Natural killer cell (primary cell): ENCODE results near the gene DUSP7. TPM values are rescaled to one million over a fixed set of nuclear protein-coding genes. Genes with fewer than 3 reads are reported as not detected.

Source experiments
- ATAC-seq, 3 donors: fragments of 150-1000 bp in 2 of 3; fragments of 200-7000 bp in 1 of 3; cut with Tn5 transposase; 1 replicate in 1 of 3; 2 replicates in 2 of 3; pipeline ENCODE4 v1.10.0; 2021; ENCODE audit warnings: mild to moderate bottlenecking in 2 of 3, moderate library complexity in 2 of 3
- DNase-seq, 2 donors: peaks; one replicate each; pipeline versions ENCODE4 v3.0.0 to v3.0.0-alpha.2; 2013 to 2021; ENCODE audit warnings: mixed read lengths in 1 of 2
- H3K27ac ChIP-seq: one replicate; pipeline ENCODE4 v1.5.1; 2013; ENCODE audit warnings: mild to moderate bottlenecking, low read length
- H3K27me3 ChIP-seq: one replicate; pipeline ENCODE4 v1.6.1; 2013; ENCODE audit warnings: low read length; ENCODE audit not compliant: control insufficient read depth, insufficient read depth
- H3K36me3 ChIP-seq: one replicate; pipeline ENCODE4 v1.6.1; 2013; ENCODE audit warnings: low read length; ENCODE audit not compliant: control insufficient read depth, insufficient read depth
- H3K4me1 ChIP-seq: one replicate; pipeline ENCODE4 v1.6.1; 2013; ENCODE audit warnings: low read length; ENCODE audit not compliant: control insufficient read depth, insufficient read depth
- H3K4me3 ChIP-seq: one replicate; pipeline ENCODE4 v1.5.1; 2013; ENCODE audit warnings: low read length
- H3K9me3 ChIP-seq: one replicate; pipeline ENCODE4 v1.6.1; 2013; ENCODE audit warnings: low read length; ENCODE audit not compliant: control insufficient read depth, insufficient read depth
- H3K27ac Mint-ChIP-seq, 2 donors: one replicate each; pipeline ENCODE4 v1.8.0; 2022; ENCODE audit warnings: mild to moderate bottlenecking in 2 of 2, mixed read lengths in 2 of 2, moderate library complexity in 1 of 2
- H3K27me3 Mint-ChIP-seq, 2 donors: one replicate each; pipeline ENCODE4 v1.8.0; 2022; ENCODE audit warnings: low read depth in 2 of 2, mixed read lengths in 2 of 2
- H3K36me3 Mint-ChIP-seq: one replicate; pipeline ENCODE4 v1.8.0; 2022; ENCODE audit warnings: mixed read lengths
- H3K4me1 Mint-ChIP-seq, 2 donors: one replicate each; pipeline ENCODE4 v1.8.0; 2022; ENCODE audit warnings: mixed read lengths in 2 of 2
- H3K4me3 Mint-ChIP-seq: one replicate; pipeline ENCODE4 v1.8.0; 2022; ENCODE audit warnings: mild to moderate bottlenecking, moderate library complexity, mixed read lengths
- H3K9me3 Mint-ChIP-seq, 2 donors: one replicate each; pipeline ENCODE4 v1.8.0; 2022; ENCODE audit warnings: mixed read lengths in 2 of 2
- CTCF ChIP-seq: fragments of 200-600 bp; IDR thresholded peaks from one replicate; pipeline ENCODE4 v1.8.0; 2022; ENCODE audit warnings: antibody characterized with exemption
- WGBS: methylation state at CpG from one replicate; pipeline ENCODE4 v1.1.7; 2013; ENCODE audit warnings: missing lambda C conversion rate; ENCODE audit not compliant: insufficient coverage; 5-methylcytosine and 5-hydroxymethylcytosine counted together
- intact Hi-C: fragments of 100-400 bp; cut with micrococcal nuclease; formaldehyde crosslinking; loops from one replicate; pipeline ENCODE4 v1.14.2; 2022
- total RNA-seq, 4 donors: library from RNA; stranded (reverse); fragments of 120-200 nt in 1 of 4; gene quantifications; one replicate each; pipeline versions ENCODE4 v1.2.3 to v1.2.4, GENCODE V29; 2013 to 2022

The DUSP7 gene
- total RNA-seq, 3 donors from 2014 or later (not counting 1 experiment from before 2014, with no cell fraction given): 8.7 to 17.4 (median 11.6) TPM

- H3K27me3 Mint-ChIP-seq: peaks cover 0 to 2% of the 10 kb centered on the region in 2 donors
- Histone ChIP-seq H3K36me3 (peaks cover 6% of the 10 kb centered on the region), H3K27ac (peak overlapping the region; percentile 57), H3K4me3 (peak overlapping the region; percentile 23), H3K9me3 (no peaks in the 10 kb centered on the region), H3K4me1 (peaks cover 56% of the 10 kb centered on the region), H3K27me3 (no peaks in the 10 kb centered on the region)
- intact Hi-C loops: loop anchor here (1.0 to 2.0 kb wide), 2 partner anchors 96 to 115 kb away; partner anchors contain the start of genes PARP3 and POC1A
- no peak for TF ChIP-seq CTCF
- H3K27ac Mint-ChIP-seq: peak overlapping the region; percentile 92 to 93
- DNase-seq: peak in 1 of 2 donors; percentile 22
- WGBS: 74% methylated on average over 14 of the region's 14 CpGs
- peaks cover 32 to 35% of the 10 kb centered on the region in 2 donors for H3K4me1 Mint-ChIP-seq
- H3K9me3 Mint-ChIP-seq: no peaks in the 10 kb centered on the region
- H3K36me3 Mint-ChIP-seq: no peaks in the 10 kb centered on the region
- peak overlapping the region; percentile 93 for H3K4me3 Mint-ChIP-seq
- no peak for ATAC-seq
Measured at GRCh38 chr3:52057812-52058495, 1.6 kb upstream of the DUSP7 start.

GRCh38 chr3:52056968-52057811 lies 819 bp upstream of the DUSP7 start:
- peak overlapping the region; percentile 93 for H3K4me3 Mint-ChIP-seq
- WGBS: under 1% methylated on average over 55 of the region's 55 CpGs
- H3K9me3 Mint-ChIP-seq: no peaks in the 10 kb centered on the region
- H3K4me3 ChIP-seq: peak overlapping the region; percentile 49
- H3K9me3 ChIP-seq: no peaks in the 10 kb centered on the region
- no peak for TF ChIP-seq CTCF
- no peaks in the 10 kb centered on the region for H3K36me3 Mint-ChIP-seq
- H3K27ac ChIP-seq: peak overlapping the region; percentile 73
- peaks cover 6% of the 10 kb centered on the region for H3K36me3 ChIP-seq
- H3K27me3 Mint-ChIP-seq: peaks cover 0 to 2% of the 10 kb centered on the region in 2 donors
- intact Hi-C loops: loop anchor here (1.0 to 2.0 kb wide), 2 partner anchors 97 to 114 kb away; partner anchors contain the start of genes PARP3 and POC1A
- peak; percentile 84 to 93 (median 87) for ATAC-seq
- no peaks in the 10 kb centered on the region for H3K27me3 ChIP-seq
- H3K27ac Mint-ChIP-seq: peak overlapping the region; percentile 92 to 93
- H3K4me1 Mint-ChIP-seq: peaks cover 38 to 43% of the 10 kb centered on the region in 2 donors
- DNase-seq: peak; percentile 97 to 99
- peaks cover 56% of the 10 kb centered on the region for H3K4me1 ChIP-seq

GRCh38 chr3:52055537-52056351 lies 627 bp downstream of the DUSP7 start:
- Histone ChIP-seq H3K9me3 (no peaks in the 10 kb centered on the region), H3K36me3 (peaks cover 13% of the 10 kb centered on the region), H3K27me3 (no peaks in the 10 kb centered on the region), H3K4me3 (peak overlapping the region; percentile 73), H3K4me1 (peaks cover 61% of the 10 kb centered on the region), H3K27ac (peak overlapping the region; percentile 69)
- peaks cover 38 to 56% of the 10 kb centered on the region in 2 donors for H3K4me1 Mint-ChIP-seq
- H3K4me3 Mint-ChIP-seq: peak overlapping the region; percentile 93
- peaks cover 0 to 2% of the 10 kb centered on the region in 2 donors for H3K27me3 Mint-ChIP-seq
- H3K36me3 Mint-ChIP-seq: no peaks in the 10 kb centered on the region
- no peaks in the 10 kb centered on the region for H3K9me3 Mint-ChIP-seq
- under 1% methylated on average over 94 of the region's 94 CpGs for WGBS
- TF ChIP-seq CTCF: no peak
- DNase-seq (peak; percentile 48 to 77), ATAC-seq (peak; percentile 22 to 28 (median 27))
- peak overlapping the region; percentile 91 to 94 for H3K27ac Mint-ChIP-seq
- intact Hi-C loops: loop anchor here (2.0 kb wide), 1 partner anchor 113 kb away; the partner anchor contains the start of gene PARP3
